GM19238 (cell line): Measurements from ENCODE around the gene MAN2B1.
A peak's percentile ranks its signal among the peaks of the same experiment; 100 is the strongest.
"Not testable (repeated sequence)": the region's sequence is repeated elsewhere in the genome, so short reads cannot be mapped to it uniquely, and the experiment has no call there.

Experiments
- DNase-seq: peaks from one replicate; pipeline ENCODE4 v3.0.0; 2011; ENCODE audit warnings: low spot score; ENCODE audit not compliant: insufficient read length

MAN2B1 gene

GRCh38 chr19:12666265-12667048 is at the start of gene MAN2B1, which contains the start of gene WDR83:
Gene MAN2B1 (minus strand): TSS chr19:12666742. CDS start chr19:12666701, 41 bp downstream.
Gene WDR83 (plus strand): TSS chr19:12666807. CDS start chr19:12669791, 2,984 bp downstream.
- peak; percentile 94 for DNase-seq

- no peak for DNase-seq
Measured at GRCh38 chr19:12715929-12716328, 49.4 kb upstream of the MAN2B1 start.

GRCh38 chr19:12715102-12715501 is 48.6 kb upstream of the MAN2B1 start:
- no peak for DNase-seq

- not testable (repeated sequence) for DNase-seq
Measured at GRCh38 chr19:12713304-12713703, 46.8 kb upstream of the MAN2B1 start.

- not testable (repeated sequence) for DNase-seq
Measured at GRCh38 chr19:12712077-12712476, 45.5 kb upstream of the MAN2B1 start.

- DNase-seq = no peak
Measured at GRCh38 chr19:12711187-12711586, 44.6 kb upstream of the MAN2B1 start.

- no peak for DNase-seq
Measured at GRCh38 chr19:12708641-12709040, 42.1 kb upstream of the MAN2B1 start.

GRCh38 chr19:12706332-12706718 is 39.8 kb upstream of the MAN2B1 start:
- no peak for DNase-seq

- DNase-seq = no peak
Measured at GRCh38 chr19:12705654-12706331, 39.3 kb upstream of the MAN2B1 start.

- no peak for DNase-seq
Measured at GRCh38 chr19:12705169-12705568, 38.6 kb upstream of the MAN2B1 start.

GRCh38 chr19:12703046-12703445 is 36.5 kb upstream of the MAN2B1 start:
- peak; percentile 44 for DNase-seq

- no peak for DNase-seq
Measured at GRCh38 chr19:12701596-12702282, 35.2 kb upstream of the MAN2B1 start.

GRCh38 chr19:12698138-12698537 is 31.6 kb upstream of the MAN2B1 start:
- DNase-seq = no peak

- not testable (repeated sequence) for DNase-seq
Measured at GRCh38 chr19:12697425-12697824, 30.9 kb upstream of the MAN2B1 start.

GRCh38 chr19:12696366-12697335 is 30.1 kb upstream of the MAN2B1 start, which contains the start of gene FBXW9:
Gene FBXW9 (minus strand): TSS chr19:12696631. CDS start chr19:12696581, 50 bp downstream.
- peak; percentile 99 for DNase-seq

- no peak for DNase-seq
Measured at GRCh38 chr19:12695997-12696365, 29.4 kb upstream of the MAN2B1 start.

GRCh38 chr19:12695514-12695913 is 29.0 kb upstream of the MAN2B1 start:
- no peak for DNase-seq

- no peak for DNase-seq
Measured at GRCh38 chr19:12695096-12695495, 28.6 kb upstream of the MAN2B1 start.

- DNase-seq = no peak
Measured at GRCh38 chr19:12694641-12695040, 28.1 kb upstream of the MAN2B1 start.

GRCh38 chr19:12692960-12693359 is 26.4 kb upstream of the MAN2B1 start:
- no peak for DNase-seq
